GM18505 (cell line): ENCODE data around the gene CAPZA1.

Experiments used
- ATAC-seq: cut with Tn5 transposase; IDR thresholded peaks from one replicate; pipeline ENCODE4 v1.9.1; 2021; ENCODE audit not compliant: unreplicated experiment
- POLR2A ChIP-seq: IDR thresholded peaks from 4 replicates; pipeline ENCODE4 v1.6.1; 2011; ENCODE audit warnings: borderline replicate concordance; ENCODE audit not compliant: insufficient read depth, insufficient read length; ENCODE audit errors: extremely low read depth

Gene CAPZA1

GRCh38 chr1:112619518-112620376 lies at the start of gene CAPZA1:
TSS of gene CAPZA1 (plus strand) at chr1:112619832. CDS start at chr1:112619845, 13 bp downstream.
- peak; percentile 96 for TF ChIP-seq POLR2A
- ATAC-seq = peak; percentile 82

DNA sequence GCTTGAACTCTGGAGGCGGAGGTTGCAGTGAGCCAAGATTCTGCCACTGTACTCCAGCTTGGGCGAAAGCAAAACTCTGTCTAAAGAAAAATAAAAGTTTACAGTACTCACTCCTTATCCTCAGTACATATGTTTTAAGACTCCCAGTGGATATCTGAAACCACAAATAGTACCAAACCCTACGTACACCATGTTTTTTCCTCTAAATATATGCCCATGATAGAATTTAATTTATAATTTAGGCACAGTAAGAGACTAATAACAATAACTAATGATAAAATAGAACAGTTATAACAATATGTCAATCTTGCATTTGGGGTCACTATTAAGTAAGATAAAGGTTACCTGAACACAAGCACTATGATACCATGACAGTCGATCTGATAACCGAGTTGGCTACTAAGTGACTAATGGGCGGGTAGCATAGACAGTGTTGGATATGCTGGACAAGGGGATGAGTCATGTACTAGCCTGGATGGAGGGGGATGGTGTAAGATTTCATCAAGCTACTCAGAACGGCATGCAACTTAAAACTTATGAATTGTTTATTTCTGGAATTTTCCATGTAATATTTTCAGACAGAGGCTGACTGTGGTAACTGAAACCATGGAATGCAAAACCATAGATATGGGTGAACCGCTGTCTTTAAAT lies 44.4 kb upstream of the CAPZA1 start:
- TF ChIP-seq POLR2A = no peak
- no peak for ATAC-seq

- no peak for TF ChIP-seq POLR2A
- no peak for ATAC-seq
Measured at GRCh38 chr1:112576240-112576639, 43.4 kb upstream of the CAPZA1 start.

GRCh38 chr1:112579801-112580510 lies 39.7 kb upstream of the CAPZA1 start:
- ATAC-seq = no peak
- no peak for TF ChIP-seq POLR2A

GRCh38 chr1:112581586-112582192 lies 37.9 kb upstream of the CAPZA1 start:
- no peak for TF ChIP-seq POLR2A
- ATAC-seq = no peak

GRCh38 chr1:112583366-112583765 lies 36.3 kb upstream of the CAPZA1 start:
- no peak for TF ChIP-seq POLR2A
- ATAC-seq = no peak

DNA sequence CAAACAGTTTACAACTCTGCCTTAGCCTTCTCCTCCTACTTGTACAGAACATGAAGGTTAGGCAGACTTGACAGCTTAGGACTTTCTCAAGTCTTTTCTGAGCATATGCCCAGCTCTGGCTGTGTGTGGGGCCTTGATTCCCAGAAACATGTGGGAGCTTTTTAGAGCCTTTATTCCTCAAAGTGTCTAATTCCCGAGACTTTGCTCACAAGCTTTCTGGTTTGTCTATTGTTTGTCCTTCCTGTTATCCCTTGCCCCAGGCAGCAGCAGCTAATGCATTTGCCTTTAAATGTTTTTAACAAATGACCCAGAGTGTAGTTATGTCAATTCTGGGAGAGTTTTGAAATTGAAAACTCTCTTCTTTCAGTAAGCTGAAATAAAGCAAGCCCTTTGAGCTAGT lies 29.9 kb upstream of the CAPZA1 start:
- TF ChIP-seq POLR2A = no peak
- no peak for ATAC-seq

DNA sequence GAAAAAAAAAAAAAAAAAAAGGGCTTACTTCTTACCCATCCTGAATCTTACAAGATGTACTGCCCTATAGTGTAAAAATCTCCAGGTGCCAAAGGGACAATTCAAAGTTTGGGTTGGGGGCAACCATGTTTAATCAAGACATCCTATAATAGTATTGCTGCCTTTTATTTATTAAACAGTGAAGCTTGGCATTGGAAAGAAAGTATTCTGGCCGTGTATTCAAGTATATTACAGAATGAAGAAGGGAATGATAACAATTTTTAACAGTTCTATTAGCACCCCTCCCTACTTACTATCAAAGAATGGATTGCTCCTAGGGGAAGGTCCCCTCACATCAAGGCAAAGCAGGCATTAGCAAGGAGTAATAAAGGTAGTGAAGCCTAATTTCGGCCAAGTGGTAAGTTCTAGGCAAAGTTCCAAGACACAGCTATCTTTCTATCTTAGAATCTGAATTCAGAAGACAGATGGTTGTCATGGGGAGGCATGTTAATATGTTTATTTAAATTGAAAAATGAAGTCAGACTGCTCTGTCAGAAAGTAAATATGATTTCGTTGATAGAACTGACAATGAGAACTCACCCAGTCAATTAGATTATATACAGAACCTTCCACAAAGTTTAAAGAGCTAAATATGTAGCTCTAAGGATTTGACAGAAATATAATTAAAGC lies 25.3 kb upstream of the CAPZA1 start:
- no peak for TF ChIP-seq POLR2A
- ATAC-seq = no peak

DNA sequence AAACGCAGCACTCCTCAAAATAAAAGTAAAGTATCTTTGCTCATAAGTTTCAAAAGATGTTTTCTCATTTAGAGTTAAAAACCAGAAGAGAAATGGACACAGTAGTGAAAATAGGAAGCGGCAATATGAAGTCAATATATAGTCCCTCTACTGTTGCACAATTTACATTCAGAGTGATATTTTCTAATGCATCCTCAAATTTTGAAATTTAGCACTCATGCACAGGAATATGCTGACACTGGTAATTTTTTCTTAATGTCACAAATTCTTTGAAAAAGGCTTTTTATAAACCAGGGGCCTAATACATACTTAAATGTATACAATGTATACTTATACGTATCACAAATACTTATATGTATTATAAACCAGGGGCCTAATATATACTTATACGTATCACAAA lies 20.2 kb upstream of the CAPZA1 start:
- TF ChIP-seq POLR2A = no peak
- no peak for ATAC-seq

DNA sequence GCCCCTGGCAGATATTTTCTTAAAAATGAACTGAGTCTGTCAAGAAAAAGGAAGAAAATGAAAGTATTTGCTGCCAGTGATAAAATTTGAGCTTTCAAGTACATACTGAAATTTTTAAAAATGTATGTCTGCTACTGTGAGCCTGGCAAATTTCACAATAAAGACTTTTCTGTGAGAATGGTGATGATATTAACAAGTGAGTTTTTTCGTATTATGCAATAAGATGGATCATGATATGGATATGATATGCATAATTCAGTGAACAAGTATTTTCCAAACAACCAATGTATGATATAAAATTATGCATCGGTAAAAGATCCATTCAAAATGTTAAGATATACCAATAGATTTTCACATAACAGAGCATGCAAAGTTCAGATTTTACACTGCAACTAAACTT lies 16.6 kb upstream of the CAPZA1 start:
- no peak for TF ChIP-seq POLR2A
- ATAC-seq = no peak

GRCh38 chr1:112603541-112603940 lies 16.1 kb upstream of the CAPZA1 start:
- ATAC-seq = no peak

GRCh38 chr1:112605633-112606327 lies 13.9 kb upstream of the CAPZA1 start:
- no peak for TF ChIP-seq POLR2A
- no peak for ATAC-seq

More at GRCh38 chr1:112603541-112603940, 16.1 kb upstream of the CAPZA1 start:
- no peak for TF ChIP-seq POLR2A
